Parathyroid adenoma (tissue), 2 donors: ENCODE results near the gene TRMT13.

ENCODE experiments used
- H2AFZ ChIP-seq: fragments of 300-600 bp; sonication (generic); one replicate; pipeline ENCODE4 v1.7.0; 2017; ENCODE audit warnings: antibody characterized with exemption, mild to moderate bottlenecking
- H3K27ac ChIP-seq: fragments of 300-600 bp; sonication (generic); one replicate; pipeline ENCODE4 v1.7.0; 2017
- H3K27me3 ChIP-seq: fragments of 300-600 bp; sonication (generic); one replicate; pipeline ENCODE4 v1.7.0; 2017; ENCODE audit warnings: low read length; ENCODE audit not compliant: control insufficient read depth, insufficient read depth
- H3K36me3 ChIP-seq: fragments of 300-600 bp; sonication (generic); one replicate; pipeline ENCODE4 v1.7.0; 2017; ENCODE audit warnings: low read length; ENCODE audit not compliant: control insufficient read depth, insufficient read depth
- H3K4me1 ChIP-seq: fragments of 300-600 bp; sonication (generic); one replicate; pipeline ENCODE4 v1.7.0; 2017; ENCODE audit warnings: control low read depth
- H3K4me2 ChIP-seq: fragments of 300-600 bp; sonication (generic); one replicate; pipeline ENCODE4 v1.7.0; 2017; ENCODE audit warnings: low read length
- H3K4me3 ChIP-seq: fragments of 300-600 bp; sonication (generic); one replicate; pipeline ENCODE4 v1.7.0; 2017; ENCODE audit warnings: low read depth, low read length
- H3K79me2 ChIP-seq: fragments of 300-600 bp; sonication (generic); one replicate; pipeline ENCODE4 v1.7.0; 2017; ENCODE audit warnings: control low read depth
- H3K9ac ChIP-seq: fragments of 300-600 bp; sonication (generic); one replicate; pipeline ENCODE4 v1.7.0; 2017; ENCODE audit warnings: mild to moderate bottlenecking
- H3K9me3 ChIP-seq: fragments of 300-600 bp; sonication (generic); one replicate; pipeline ENCODE4 v1.7.0; 2017; ENCODE audit warnings: low read length; ENCODE audit not compliant: control insufficient read depth
- TF ChIP-seq, protein P1 (sequence below): fragments of 300-600 bp; sonication (generic); IDR thresholded peaks from one replicate; pipeline ENCODE4 v1.7.0; 2017; ENCODE audit warnings: antibody characterized with exemption, mild to moderate bottlenecking
- donor health status: primary hyperparathyroidism.

The TRMT13 gene

DNA sequence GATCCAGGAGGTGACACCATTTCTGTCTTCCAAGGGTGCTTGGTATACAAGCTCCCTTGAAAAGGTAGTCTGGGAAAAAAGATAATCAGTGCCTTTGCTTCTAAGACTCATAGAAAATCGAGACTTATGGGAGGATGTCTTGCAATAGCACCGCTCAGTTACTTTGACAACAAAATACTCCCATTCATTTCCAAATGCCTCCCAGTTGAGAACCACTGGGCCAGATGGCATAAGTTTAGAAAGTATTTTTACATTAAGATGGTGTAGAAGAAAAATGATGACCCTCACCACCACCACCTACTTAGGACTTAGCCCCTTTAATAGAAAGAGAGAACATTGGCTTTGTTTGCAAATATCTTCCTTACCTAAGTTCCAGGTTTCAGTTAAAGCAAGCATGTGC is 4.6 kb downstream of the TRMT13 start:
- TF ChIP-seq, protein P1, sequence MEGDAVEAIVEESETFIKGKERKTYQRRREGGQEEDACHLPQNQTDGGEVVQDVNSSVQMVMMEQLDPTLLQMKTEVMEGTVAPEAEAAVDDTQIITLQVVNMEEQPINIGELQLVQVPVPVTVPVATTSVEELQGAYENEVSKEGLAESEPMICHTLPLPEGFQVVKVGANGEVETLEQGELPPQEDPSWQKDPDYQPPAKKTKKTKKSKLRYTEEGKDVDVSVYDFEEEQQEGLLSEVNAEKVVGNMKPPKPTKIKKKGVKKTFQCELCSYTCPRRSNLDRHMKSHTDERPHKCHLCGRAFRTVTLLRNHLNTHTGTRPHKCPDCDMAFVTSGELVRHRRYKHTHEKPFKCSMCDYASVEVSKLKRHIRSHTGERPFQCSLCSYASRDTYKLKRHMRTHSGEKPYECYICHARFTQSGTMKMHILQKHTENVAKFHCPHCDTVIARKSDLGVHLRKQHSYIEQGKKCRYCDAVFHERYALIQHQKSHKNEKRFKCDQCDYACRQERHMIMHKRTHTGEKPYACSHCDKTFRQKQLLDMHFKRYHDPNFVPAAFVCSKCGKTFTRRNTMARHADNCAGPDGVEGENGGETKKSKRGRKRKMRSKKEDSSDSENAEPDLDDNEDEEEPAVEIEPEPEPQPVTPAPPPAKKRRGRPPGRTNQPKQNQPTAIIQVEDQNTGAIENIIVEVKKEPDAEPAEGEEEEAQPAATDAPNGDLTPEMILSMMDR, result no peak
- H3K4me3 ChIP-seq, result no peak overlapping the region
- no peaks in the 10 kb centered on the region for H3K27me3 ChIP-seq
- no peaks in the 10 kb centered on the region for H3K36me3 ChIP-seq
- H3K9ac ChIP-seq, result no peak overlapping the region
- no peaks in the 10 kb centered on the region for H3K9me3 ChIP-seq
- H2AFZ ChIP-seq, result no peak overlapping the region
- H3K4me1 ChIP-seq, result peaks cover 2% of the 10 kb centered on the region
- H3K4me2 ChIP-seq, result no peak overlapping the region
- no peaks in the 10 kb centered on the region for H3K79me2 ChIP-seq
- no peak overlapping the region for H3K27ac ChIP-seq

DNA sequence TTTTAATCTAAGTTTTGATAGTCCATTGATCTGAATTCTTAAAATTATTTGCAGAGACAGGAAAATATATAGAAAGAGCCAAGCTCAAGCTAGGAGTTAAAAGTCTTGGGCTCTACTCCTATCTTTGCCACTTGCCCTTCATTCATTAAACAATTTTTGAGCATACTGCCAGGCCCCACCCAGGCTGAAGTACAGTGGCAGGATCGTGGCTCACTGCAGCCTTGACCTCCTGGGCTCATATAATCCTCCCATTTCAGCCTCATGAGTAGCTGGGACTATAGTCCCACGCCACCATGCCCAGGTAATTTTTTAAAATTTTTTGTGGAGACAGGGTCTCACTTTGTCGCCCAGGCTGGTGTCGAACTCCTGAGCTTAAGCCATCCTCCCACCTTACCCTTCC is 8.2 kb downstream of the TRMT13 start:
- TF ChIP-seq, protein P1, result no peak
- no peaks in the 10 kb centered on the region for H3K9me3 ChIP-seq
- H3K79me2 ChIP-seq, result no peaks in the 10 kb centered on the region
- H3K27me3 ChIP-seq, result no peaks in the 10 kb centered on the region
- H3K4me1 ChIP-seq, result no peaks in the 10 kb centered on the region
- no peak overlapping the region for H3K27ac ChIP-seq
- H3K9ac ChIP-seq, result no peak overlapping the region
- no peak overlapping the region for H3K4me3 ChIP-seq
- H3K36me3 ChIP-seq, result no peaks in the 10 kb centered on the region
- H3K4me2 ChIP-seq, result no peak overlapping the region
- no peak overlapping the region for H2AFZ ChIP-seq

- no peaks in the 10 kb centered on the region for H3K36me3 ChIP-seq
- H3K27ac ChIP-seq, result no peak overlapping the region
- no peaks in the 10 kb centered on the region for H3K27me3 ChIP-seq
- TF ChIP-seq, protein P1, result no peak
- H3K4me2 ChIP-seq, result no peak overlapping the region
- no peaks in the 10 kb centered on the region for H3K79me2 ChIP-seq
- no peak overlapping the region for H3K9ac ChIP-seq
- H3K9me3 ChIP-seq, result no peaks in the 10 kb centered on the region
- H2AFZ ChIP-seq, result no peak overlapping the region
- no peaks in the 10 kb centered on the region for H3K4me1 ChIP-seq
- H3K4me3 ChIP-seq, result no peak overlapping the region
Observed at GRCh38 chr1:100142343-100142742, 9.4 kb downstream of the TRMT13 start.

- Histone ChIP-seq H3K27me3 (no peaks in the 10 kb centered on the region), H3K27ac (no peak overlapping the region), H3K36me3 (no peaks in the 10 kb centered on the region), H3K4me2 (no peak overlapping the region), H2AFZ (no peak overlapping the region), H3K79me2 (no peaks in the 10 kb centered on the region), H3K9ac (no peak overlapping the region), H3K4me3 (no peak overlapping the region), H3K4me1 (no peaks in the 10 kb centered on the region), H3K9me3 (no peaks in the 10 kb centered on the region)
- TF ChIP-seq, protein P1, result no peak
Observed at GRCh38 chr1:100145116-100145515, 12.2 kb downstream of the TRMT13 start.

- Histone ChIP-seq H3K4me1 (no peaks in the 10 kb centered on the region), H2AFZ (no peak overlapping the region), H3K27me3 (no peaks in the 10 kb centered on the region), H3K9me3 (no peaks in the 10 kb centered on the region), H3K79me2 (no peaks in the 10 kb centered on the region), H3K9ac (no peak overlapping the region), H3K4me3 (no peak overlapping the region), H3K27ac (no peak overlapping the region), H3K4me2 (no peak overlapping the region), H3K36me3 (no peaks in the 10 kb centered on the region)
- TF ChIP-seq, protein P1, result no peak
Observed at GRCh38 chr1:100146958-100147357, 14.0 kb downstream of the TRMT13 start.
